ENCODE data around the gene ERC2.

The ERC2 gene

DNA sequence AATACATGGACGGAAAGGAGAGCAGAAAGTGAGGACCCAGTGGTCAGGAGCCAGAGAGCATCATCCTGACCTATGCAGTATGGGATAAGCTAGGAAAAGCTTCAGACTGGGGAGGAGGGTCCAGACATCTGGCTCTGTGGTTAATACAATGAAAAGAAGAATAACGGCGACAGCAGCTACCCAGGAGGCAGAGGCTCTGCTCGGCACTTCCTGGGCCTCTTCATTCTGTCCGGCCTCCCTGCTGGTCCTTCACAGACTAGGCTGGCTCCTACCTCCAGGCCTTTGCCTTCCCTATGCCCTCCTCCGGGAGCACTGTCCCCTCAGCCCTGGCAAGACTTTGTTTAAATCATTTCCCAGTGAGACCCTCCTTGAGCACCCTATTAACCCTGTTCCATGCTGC, 922.3 kb downstream of the ERC2 start:
- Histone ChIP-seq H3K4me3 (ENCODE audit: low read depth, low read length) (no peak overlapping the region), H3K79me2 (ENCODE audit: control insufficient read depth, insufficient read depth, low read length, unreplicated experiment) (no peaks in the 10 kb centered on the region), H3K27me3 (ENCODE audit: insufficient read depth, low read length) (no peaks in the 10 kb centered on the region), H2AFZ (ENCODE audit: low read length, unreplicated experiment) (no peak overlapping the region), H3K4me1 (ENCODE audit: control insufficient read depth, insufficient read depth, low read length, unreplicated experiment) (no peaks in the 10 kb centered on the region), H3K36me3 (ENCODE audit: insufficient read depth, low read length) (no peaks in the 10 kb centered on the region), H3K27ac (ENCODE audit: low read depth, low read length) (no peak overlapping the region)

DNA sequence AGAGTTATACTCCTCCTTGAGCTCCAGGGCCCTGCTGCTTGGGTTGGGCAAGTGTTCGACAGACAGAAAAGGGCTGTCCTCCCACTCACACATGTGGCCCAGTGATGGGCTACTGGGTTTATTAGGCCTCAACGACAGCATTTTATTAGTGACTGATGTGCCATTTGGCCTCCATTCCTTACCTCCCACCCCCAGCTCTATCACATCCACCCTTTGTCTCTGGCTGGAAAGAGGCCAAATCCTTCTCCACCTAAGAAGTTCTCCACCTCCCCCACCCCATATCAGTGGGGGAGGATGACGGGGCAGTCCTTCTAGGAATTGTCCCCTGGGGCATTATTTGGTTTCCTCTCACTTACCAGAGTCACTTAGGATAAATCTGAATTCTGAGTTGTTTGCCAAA, 924.0 kb downstream of the ERC2 start:
- Histone ChIP-seq H3K4me3 (ENCODE audit: low read depth, low read length) (no peak overlapping the region), H3K27me3 (ENCODE audit: insufficient read depth, low read length) (no peaks in the 10 kb centered on the region), H3K4me1 (ENCODE audit: control insufficient read depth, insufficient read depth, low read length, unreplicated experiment) (no peaks in the 10 kb centered on the region)

DNA sequence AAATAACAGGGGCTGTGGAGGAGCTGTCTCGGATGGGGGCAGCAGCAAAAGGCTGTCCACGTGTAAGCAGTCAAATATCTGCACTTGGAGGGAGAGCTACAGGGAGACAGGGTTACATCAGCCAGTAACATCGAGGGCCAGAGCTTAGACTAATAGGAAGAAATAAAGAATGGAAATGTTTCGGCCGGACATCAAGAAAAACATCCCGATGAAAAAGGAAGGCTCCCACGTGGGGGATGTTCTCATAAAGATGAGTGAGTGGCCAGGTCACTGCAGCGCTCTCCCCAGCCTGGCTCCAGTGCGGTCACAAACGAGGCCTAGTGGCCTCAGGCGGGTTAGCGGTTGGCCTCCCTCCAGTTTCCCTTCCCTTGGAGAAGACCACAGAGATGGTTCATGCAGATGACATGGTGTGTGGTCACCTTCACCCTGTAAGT, 925.1 kb downstream of the ERC2 start:
- no peaks in the 10 kb centered on the region for H3K4me1 ChIP-seq (ENCODE audit: control insufficient read depth, insufficient read depth, low read length, unreplicated experiment)
- H3K36me3 ChIP-seq (ENCODE audit: insufficient read depth, low read length) = no peaks in the 10 kb centered on the region
- no peaks in the 10 kb centered on the region for H3K79me2 ChIP-seq (ENCODE audit: control insufficient read depth, insufficient read depth, low read length, unreplicated experiment)
- H3K27me3 ChIP-seq (ENCODE audit: insufficient read depth, low read length) = no peaks in the 10 kb centered on the region
- H3K4me3 ChIP-seq (ENCODE audit: low read depth, low read length) = no peak overlapping the region
- no peak overlapping the region for H3K27ac ChIP-seq (ENCODE audit: low read depth, low read length)
- no peak overlapping the region for H2AFZ ChIP-seq (ENCODE audit: low read length, unreplicated experiment)

More for the DNA sequence above, 924.0 kb downstream of the ERC2 start:
- no peaks in the 10 kb centered on the region for H3K79me2 ChIP-seq (ENCODE audit: control insufficient read depth, insufficient read depth, low read length, unreplicated experiment)
- H3K27ac ChIP-seq (ENCODE audit: low read depth, low read length) = no peak overlapping the region
- no peaks in the 10 kb centered on the region for H3K36me3 ChIP-seq (ENCODE audit: insufficient read depth, low read length)
- no peak overlapping the region for H2AFZ ChIP-seq (ENCODE audit: low read length, unreplicated experiment)

GRCh38 chr3:55541456-55541855, 926.8 kb downstream of the ERC2 start:
- Histone ChIP-seq H3K36me3 (ENCODE audit: insufficient read depth, low read length) (no peaks in the 10 kb centered on the region), H2AFZ (ENCODE audit: low read length, unreplicated experiment) (no peak overlapping the region)

DNA sequence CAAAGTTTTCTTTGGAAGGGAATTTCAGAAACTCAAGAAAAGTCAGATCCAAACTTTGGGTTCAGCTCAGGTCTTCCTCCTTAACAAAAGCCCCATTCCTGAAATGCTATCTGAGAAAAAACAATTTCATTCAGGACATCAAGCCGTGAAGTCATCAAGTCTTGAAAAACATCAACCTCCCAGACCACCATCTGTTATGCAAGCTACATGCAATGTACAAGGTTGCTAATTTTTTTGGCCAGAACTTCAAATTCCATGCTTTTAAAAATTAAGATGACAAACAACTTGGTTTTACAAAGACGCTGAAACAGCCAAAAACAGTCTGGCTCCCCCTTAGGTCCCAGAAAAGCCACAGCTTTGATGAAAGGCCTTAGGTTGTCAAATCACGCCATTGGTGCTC, 927.3 kb downstream of the ERC2 start:
- Histone ChIP-seq H3K27ac (ENCODE audit: low read depth, low read length) (no peak overlapping the region), H3K36me3 (ENCODE audit: insufficient read depth, low read length) (no peaks in the 10 kb centered on the region), H3K4me3 (ENCODE audit: low read depth, low read length) (no peak overlapping the region), H2AFZ (ENCODE audit: low read length, unreplicated experiment) (no peak overlapping the region), H3K4me1 (ENCODE audit: control insufficient read depth, insufficient read depth, low read length, unreplicated experiment) (no peaks in the 10 kb centered on the region), H3K27me3 (ENCODE audit: insufficient read depth, low read length) (no peaks in the 10 kb centered on the region), H3K79me2 (ENCODE audit: control insufficient read depth, insufficient read depth, low read length, unreplicated experiment) (no peaks in the 10 kb centered on the region)

More at GRCh38 chr3:55541456-55541855, 926.8 kb downstream of the ERC2 start:
- H3K27me3 ChIP-seq (ENCODE audit: insufficient read depth, low read length) = no peaks in the 10 kb centered on the region
- H3K4me3 ChIP-seq (ENCODE audit: low read depth, low read length) = no peak overlapping the region
- no peaks in the 10 kb centered on the region for H3K79me2 ChIP-seq (ENCODE audit: control insufficient read depth, insufficient read depth, low read length, unreplicated experiment)
- no peak overlapping the region for H3K27ac ChIP-seq (ENCODE audit: low read depth, low read length)
- no peaks in the 10 kb centered on the region for H3K4me1 ChIP-seq (ENCODE audit: control insufficient read depth, insufficient read depth, low read length, unreplicated experiment)

DNA sequence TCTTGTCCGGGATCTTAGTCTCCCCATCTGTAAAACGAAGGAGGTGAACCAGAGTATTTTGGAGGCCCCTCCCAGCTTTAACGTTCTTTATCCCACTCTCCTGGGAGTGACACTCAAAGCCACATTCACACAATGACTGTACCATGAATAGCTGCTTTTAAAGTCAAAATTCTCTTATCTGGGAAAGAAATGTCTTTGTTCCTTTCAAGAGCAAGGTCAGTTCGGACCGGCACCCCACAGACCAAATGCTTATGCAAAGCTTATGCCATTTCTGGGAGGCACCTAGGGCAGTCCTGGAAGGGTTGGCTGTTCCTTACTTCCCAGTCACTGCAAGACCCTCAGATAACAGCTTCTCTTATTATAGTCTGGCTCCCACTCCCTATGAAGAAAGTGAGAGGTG, 927.7 kb downstream of the ERC2 start:
- Histone ChIP-seq H3K27me3 (ENCODE audit: insufficient read depth, low read length) (no peaks in the 10 kb centered on the region), H2AFZ (ENCODE audit: low read length, unreplicated experiment) (no peak overlapping the region), H3K79me2 (ENCODE audit: control insufficient read depth, insufficient read depth, low read length, unreplicated experiment) (no peaks in the 10 kb centered on the region), H3K4me3 (ENCODE audit: low read depth, low read length) (no peak overlapping the region), H3K4me1 (ENCODE audit: control insufficient read depth, insufficient read depth, low read length, unreplicated experiment) (no peaks in the 10 kb centered on the region), H3K36me3 (ENCODE audit: insufficient read depth, low read length) (no peaks in the 10 kb centered on the region), H3K27ac (ENCODE audit: low read depth, low read length) (no peak overlapping the region)

DNA sequence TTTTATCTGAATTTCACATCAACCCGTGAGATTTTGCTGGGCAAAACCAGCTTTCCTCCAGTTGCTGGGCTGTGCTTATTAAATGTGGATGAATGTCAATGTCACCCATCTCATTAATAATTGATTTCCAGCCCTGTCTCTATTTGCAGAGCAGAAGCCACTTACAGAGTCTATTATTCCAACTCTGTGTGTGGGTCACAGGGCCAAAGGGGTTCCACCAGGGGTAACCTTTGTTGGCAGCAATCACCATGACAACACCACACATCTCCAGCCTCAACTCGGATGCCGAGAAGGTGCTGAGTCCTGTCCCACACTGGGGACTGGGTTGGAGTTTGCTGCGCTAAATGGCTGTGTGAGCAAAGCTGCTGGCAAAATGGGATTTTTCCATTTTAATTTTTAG, 930.1 kb downstream of the ERC2 start:
- Histone ChIP-seq H3K27me3 (ENCODE audit: insufficient read depth, low read length) (no peaks in the 10 kb centered on the region), H3K27ac (ENCODE audit: low read depth, low read length) (no peak overlapping the region), H3K4me3 (ENCODE audit: low read depth, low read length) (no peak overlapping the region), H3K79me2 (ENCODE audit: control insufficient read depth, insufficient read depth, low read length, unreplicated experiment) (no peaks in the 10 kb centered on the region), H3K36me3 (ENCODE audit: insufficient read depth, low read length) (no peaks in the 10 kb centered on the region), H3K4me1 (ENCODE audit: control insufficient read depth, insufficient read depth, low read length, unreplicated experiment) (no peaks in the 10 kb centered on the region), H2AFZ (ENCODE audit: low read length, unreplicated experiment) (no peak overlapping the region)

DNA sequence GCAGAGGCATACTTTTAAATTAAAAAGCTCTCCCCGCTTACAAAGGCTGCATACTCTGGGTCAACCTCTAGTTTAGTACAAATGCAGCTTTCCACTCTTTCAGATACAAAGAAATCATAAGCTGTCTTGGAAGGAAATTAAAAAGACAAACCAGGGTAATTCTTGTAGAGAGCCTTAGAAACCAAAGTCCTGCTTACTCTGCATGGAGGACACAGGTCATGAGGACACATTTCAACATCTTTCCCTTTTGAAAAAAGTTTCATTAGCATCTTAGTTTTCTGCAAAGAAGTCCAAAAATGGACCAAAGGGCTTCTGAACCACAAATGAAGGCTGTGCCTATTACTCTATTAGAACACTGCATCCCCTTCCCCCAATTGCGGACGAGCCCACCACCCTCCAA, 930.7 kb downstream of the ERC2 start:
- Histone ChIP-seq H3K79me2 (ENCODE audit: control insufficient read depth, insufficient read depth, low read length, unreplicated experiment) (no peaks in the 10 kb centered on the region), H3K36me3 (ENCODE audit: insufficient read depth, low read length) (no peaks in the 10 kb centered on the region), H3K4me1 (ENCODE audit: control insufficient read depth, insufficient read depth, low read length, unreplicated experiment) (no peaks in the 10 kb centered on the region), H3K27me3 (ENCODE audit: insufficient read depth, low read length) (no peaks in the 10 kb centered on the region), H2AFZ (ENCODE audit: low read length, unreplicated experiment) (no peak overlapping the region), H3K27ac (ENCODE audit: low read depth, low read length) (no peak overlapping the region), H3K4me3 (ENCODE audit: low read depth, low read length) (no peak overlapping the region)

DNA sequence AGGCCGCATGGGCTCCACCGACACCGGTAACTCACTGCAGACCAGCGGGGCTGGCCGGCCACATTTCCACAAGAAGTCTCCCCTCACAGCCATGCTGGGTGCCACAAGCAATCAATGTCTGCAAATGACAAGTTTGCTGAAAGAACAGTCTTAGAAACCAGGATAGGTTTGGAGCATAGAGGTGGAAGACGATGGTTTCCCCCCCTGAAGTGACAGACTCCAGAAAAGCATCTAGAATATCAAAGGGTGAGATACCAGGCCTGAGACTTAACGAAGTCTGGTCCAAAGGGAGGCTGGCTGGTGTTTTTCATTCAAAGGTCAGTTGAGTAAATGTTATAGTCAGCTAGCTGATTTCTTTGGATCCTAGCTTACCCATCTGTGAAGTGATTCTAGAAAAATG, 931.1 kb downstream of the ERC2 start:
- no peaks in the 10 kb centered on the region for H3K4me1 ChIP-seq (ENCODE audit: control insufficient read depth, insufficient read depth, low read length, unreplicated experiment)
- H2AFZ ChIP-seq (ENCODE audit: low read length, unreplicated experiment) = no peak overlapping the region
- no peaks in the 10 kb centered on the region for H3K36me3 ChIP-seq (ENCODE audit: insufficient read depth, low read length)
- H3K79me2 ChIP-seq (ENCODE audit: control insufficient read depth, insufficient read depth, low read length, unreplicated experiment) = no peaks in the 10 kb centered on the region
- H3K27ac ChIP-seq (ENCODE audit: low read depth, low read length) = no peak overlapping the region
- H3K27me3 ChIP-seq (ENCODE audit: insufficient read depth, low read length) = no peaks in the 10 kb centered on the region
- no peak overlapping the region for H3K4me3 ChIP-seq (ENCODE audit: low read depth, low read length)

GRCh38 chr3:55534876-55535275, 933.4 kb downstream of the ERC2 start:
- no peaks in the 10 kb centered on the region for H3K27me3 ChIP-seq (ENCODE audit: insufficient read depth, low read length)
- H3K79me2 ChIP-seq (ENCODE audit: control insufficient read depth, insufficient read depth, low read length, unreplicated experiment) = no peaks in the 10 kb centered on the region
- H3K4me1 ChIP-seq (ENCODE audit: control insufficient read depth, insufficient read depth, low read length, unreplicated experiment) = no peaks in the 10 kb centered on the region
- no peak overlapping the region for H2AFZ ChIP-seq (ENCODE audit: low read length, unreplicated experiment)
- no peak overlapping the region for H3K4me3 ChIP-seq (ENCODE audit: low read depth, low read length)
- H3K27ac ChIP-seq (ENCODE audit: low read depth, low read length) = no peak overlapping the region
- no peaks in the 10 kb centered on the region for H3K36me3 ChIP-seq (ENCODE audit: insufficient read depth, low read length)

DNA sequence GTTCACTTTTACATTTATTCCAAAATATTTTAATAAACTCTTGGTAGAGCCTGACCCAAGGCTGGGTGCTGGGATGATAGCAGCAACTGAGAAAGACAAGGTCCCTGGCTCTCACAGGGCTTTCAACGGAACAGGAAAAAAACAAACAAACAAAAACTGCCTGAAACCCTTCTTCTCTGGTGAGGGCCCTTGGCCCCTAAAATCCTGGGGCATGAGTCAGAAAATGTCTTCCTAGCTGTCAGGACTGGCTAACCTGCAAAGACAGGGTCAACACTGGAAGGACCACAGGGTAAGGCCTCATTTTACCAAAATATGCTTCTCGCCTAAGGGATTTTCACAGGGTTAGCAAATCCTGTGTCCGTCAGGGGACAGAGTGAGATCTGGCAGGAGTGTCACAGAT, 935.5 kb downstream of the ERC2 start:
- Histone ChIP-seq H2AFZ (ENCODE audit: low read length, unreplicated experiment) (no peak overlapping the region), H3K27ac (ENCODE audit: low read depth, low read length) (no peak overlapping the region), H3K79me2 (ENCODE audit: control insufficient read depth, insufficient read depth, low read length, unreplicated experiment) (no peaks in the 10 kb centered on the region), H3K36me3 (ENCODE audit: insufficient read depth, low read length) (no peaks in the 10 kb centered on the region), H3K4me3 (ENCODE audit: low read depth, low read length) (no peak overlapping the region), H3K27me3 (ENCODE audit: insufficient read depth, low read length) (no peaks in the 10 kb centered on the region), H3K4me1 (ENCODE audit: control insufficient read depth, insufficient read depth, low read length, unreplicated experiment) (no peaks in the 10 kb centered on the region)
